Measurements from ENCODE around the gene SVOP. TPM values are rescaled to one million over a fixed set of nuclear protein-coding genes. Genes with fewer than 3 reads are reported as not detected.

Gene SVOP
- total RNA-seq, 2 experiments from 2014 or later, result not detected

GRCh38 chr12:108966378-108967151 is 54.3 kb downstream of the SVOP start:
- Mint-ChIP-seq H3K27ac (no peak overlapping the region), H3K9me3 (ENCODE audit: insufficient read depth) (no peaks in the 10 kb centered on the region), H3K36me3 (ENCODE audit: low read depth) (no peaks in the 10 kb centered on the region), H3K4me3 (no peak overlapping the region), H3K4me1 (ENCODE audit: low read depth) (no peaks in the 10 kb centered on the region), H3K27me3 (ENCODE audit: low read depth) (peaks cover 2% of the 10 kb centered on the region)
- POLR2A ChIA-PET, result no interaction called here
- CTCF ChIA-PET, result interaction anchor here (1.0 to 1.4 kb wide), 3 partner anchors 13 to 83 kb away, joined by 3 to 4 read pairs (median 3); no protein-coding TSS in a partner anchor
- ATAC-seq (no peak), DNase-seq (no peak)

- Mint-ChIP-seq H3K36me3 (ENCODE audit: low read depth) (no peaks in the 10 kb centered on the region), H3K4me3 (no peak overlapping the region), H3K27me3 (ENCODE audit: low read depth) (peaks cover 2% of the 10 kb centered on the region), H3K9me3 (ENCODE audit: insufficient read depth) (no peaks in the 10 kb centered on the region), H3K4me1 (ENCODE audit: low read depth) (no peaks in the 10 kb centered on the region), H3K27ac (no peak overlapping the region)
- no peak for DNase-seq
- ChIA-PET POLR2A (no interaction called here), CTCF (interaction anchor here (1.0 to 1.4 kb wide), 3 partner anchors 14 to 82 kb away, joined by 3 to 4 read pairs (median 3); no protein-coding TSS in a partner anchor)
- no peak for ATAC-seq
Measured at GRCh38 chr12:108965886-108966285, 55.0 kb downstream of the SVOP start.

- H3K27ac Mint-ChIP-seq, result no peak overlapping the region
- no peaks in the 10 kb centered on the region for H3K9me3 Mint-ChIP-seq (ENCODE audit: insufficient read depth)
- CTCF ChIA-PET, result no interaction called here
- H3K27me3 Mint-ChIP-seq (ENCODE audit: low read depth), result no peaks in the 10 kb centered on the region
- H3K4me3 Mint-ChIP-seq, result no peak overlapping the region
- no peaks in the 10 kb centered on the region for H3K4me1 Mint-ChIP-seq (ENCODE audit: low read depth)
- no peak for DNase-seq
- no peak for ATAC-seq
- POLR2A ChIA-PET, result no interaction called here
- H3K36me3 Mint-ChIP-seq (ENCODE audit: low read depth), result no peaks in the 10 kb centered on the region
Measured at GRCh38 chr12:108964371-108965352, 56.2 kb downstream of the SVOP start.

- no peaks in the 10 kb centered on the region for H3K9me3 Mint-ChIP-seq (ENCODE audit: insufficient read depth)
- ChIA-PET CTCF (no interaction called here), POLR2A (no interaction called here)
- no peaks in the 10 kb centered on the region for H3K27me3 Mint-ChIP-seq (ENCODE audit: low read depth)
- no peak for ATAC-seq
- H3K27ac Mint-ChIP-seq, result no peak overlapping the region
- no peak for DNase-seq
- H3K4me3 Mint-ChIP-seq, result no peak overlapping the region
- no peaks in the 10 kb centered on the region for H3K4me1 Mint-ChIP-seq (ENCODE audit: low read depth)
- no peaks in the 10 kb centered on the region for H3K36me3 Mint-ChIP-seq (ENCODE audit: low read depth)
Measured at GRCh38 chr12:108962256-108962655, 58.6 kb downstream of the SVOP start.

- DNase-seq (no peak), ATAC-seq (no peak)
- Mint-ChIP-seq H3K27ac (no peak overlapping the region), H3K36me3 (ENCODE audit: low read depth) (no peaks in the 10 kb centered on the region), H3K9me3 (ENCODE audit: insufficient read depth) (no peaks in the 10 kb centered on the region), H3K4me3 (no peak overlapping the region), H3K4me1 (ENCODE audit: low read depth) (no peaks in the 10 kb centered on the region), H3K27me3 (ENCODE audit: low read depth) (peaks cover 7% of the 10 kb centered on the region)
- ChIA-PET CTCF (interaction anchor here (0.6 to 2.3 kb wide), 3 partner anchors 9 to 683 kb away, joined by 3 to 9 read pairs (median 4); no protein-coding TSS in a partner anchor), POLR2A (interaction anchor here (1.0 kb wide), 1 partner anchor 33 kb away, joined by 3 read pairs; no protein-coding TSS in a partner anchor)
Measured at GRCh38 chr12:108959748-108960655, 60.9 kb downstream of the SVOP start.

- no peaks in the 10 kb centered on the region for H3K9me3 Mint-ChIP-seq (ENCODE audit: insufficient read depth)
- no peaks in the 10 kb centered on the region for H3K36me3 Mint-ChIP-seq (ENCODE audit: low read depth)
- no peak for ATAC-seq
- ChIA-PET POLR2A (no interaction called here), CTCF (interaction anchor here (0.8 kb wide), 1 partner anchor 291 kb away, joined by 3 read pairs; no protein-coding TSS in a partner anchor)
- H3K4me3 Mint-ChIP-seq, result no peak overlapping the region
- DNase-seq, result no peak
- no peak overlapping the region for H3K27ac Mint-ChIP-seq
- peaks cover 10% of the 10 kb centered on the region for H3K27me3 Mint-ChIP-seq (ENCODE audit: low read depth)
- H3K4me1 Mint-ChIP-seq (ENCODE audit: low read depth), result peaks cover 7% of the 10 kb centered on the region
Measured at GRCh38 chr12:108955225-108955835, 65.5 kb downstream of the SVOP start.

- POLR2A ChIA-PET, result interaction anchor here (0.5 to 0.8 kb wide), 2 partner anchors 65 to 171 kb away, joined by 3 read pairs; no protein-coding TSS in a partner anchor
- DNase-seq (peak; percentile 81), ATAC-seq (peak; percentile 92)
- H3K4me3 Mint-ChIP-seq, result no peak overlapping the region
- no peaks in the 10 kb centered on the region for H3K9me3 Mint-ChIP-seq (ENCODE audit: insufficient read depth)
- H3K36me3 Mint-ChIP-seq (ENCODE audit: low read depth), result no peaks in the 10 kb centered on the region
- no peak overlapping the region for H3K27ac Mint-ChIP-seq
- peaks cover 23% of the 10 kb centered on the region for H3K27me3 Mint-ChIP-seq (ENCODE audit: low read depth)
- H3K4me1 Mint-ChIP-seq (ENCODE audit: low read depth), result peaks cover 7% of the 10 kb centered on the region
- CTCF ChIA-PET, result interaction anchor here (0.7 to 2.1 kb wide), 36 partner anchors 8 to 389 kb away, joined by 3 to 39 read pairs (median 4); partner anchors contain the start of genes ALKBH2, ISCU and SSH1
Measured at GRCh38 chr12:108950991-108951739, 69.7 kb downstream of the SVOP start.

- no peak overlapping the region for H3K27ac Mint-ChIP-seq
- H3K4me1 Mint-ChIP-seq (ENCODE audit: low read depth), result peaks cover 7% of the 10 kb centered on the region
- H3K36me3 Mint-ChIP-seq (ENCODE audit: low read depth), result no peaks in the 10 kb centered on the region
- ChIA-PET CTCF (interaction anchor here (1.0 to 2.1 kb wide), 14 partner anchors 10 to 386 kb away, joined by 3 to 39 read pairs (median 6); partner anchors contain the start of gene ALKBH2), POLR2A (no interaction called here)
- H3K4me3 Mint-ChIP-seq, result no peak overlapping the region
- peaks cover 18% of the 10 kb centered on the region for H3K27me3 Mint-ChIP-seq (ENCODE audit: low read depth)
- ATAC-seq (no peak), DNase-seq (no peak)
- no peaks in the 10 kb centered on the region for H3K9me3 Mint-ChIP-seq (ENCODE audit: insufficient read depth)
Measured at GRCh38 chr12:108949976-108950375, 70.9 kb downstream of the SVOP start.

- POLR2A ChIA-PET, result no interaction called here
- no peak for ATAC-seq
Measured at GRCh38 chr12:108948367-108948766, 72.5 kb downstream of the SVOP start.

GRCh38 chr12:108947097-108947496 is 73.8 kb downstream of the SVOP start:
- DNase-seq (no peak), ATAC-seq (no peak)
- H3K4me1 Mint-ChIP-seq (ENCODE audit: low read depth), result peaks cover 7% of the 10 kb centered on the region
- ChIA-PET POLR2A (no interaction called here), CTCF (interaction anchor here (1.0 kb wide), 1 partner anchor 10 kb away, joined by 3 read pairs; no protein-coding TSS in a partner anchor)
- H3K9me3 Mint-ChIP-seq (ENCODE audit: insufficient read depth), result no peaks in the 10 kb centered on the region
- H3K4me3 Mint-ChIP-seq, result no peak overlapping the region
- H3K27me3 Mint-ChIP-seq (ENCODE audit: low read depth), result peaks cover 16% of the 10 kb centered on the region
- H3K27ac Mint-ChIP-seq, result no peak overlapping the region
- no peaks in the 10 kb centered on the region for H3K36me3 Mint-ChIP-seq (ENCODE audit: low read depth)

More at GRCh38 chr12:108948367-108948766, 72.5 kb downstream of the SVOP start:
- CTCF ChIA-PET, result no interaction called here
- Mint-ChIP-seq H3K9me3 (ENCODE audit: insufficient read depth) (no peaks in the 10 kb centered on the region), H3K4me3 (no peak overlapping the region), H3K36me3 (ENCODE audit: low read depth) (no peaks in the 10 kb centered on the region), H3K4me1 (ENCODE audit: low read depth) (peaks cover 7% of the 10 kb centered on the region), H3K27me3 (ENCODE audit: low read depth) (peaks cover 18% of the 10 kb centered on the region), H3K27ac (no peak overlapping the region)
- DNase-seq, result no peak
